Measurements from ENCODE around the gene UGT1A10.
"Not testable (repeated sequence)": the region's sequence is repeated elsewhere in the genome, so short reads cannot be mapped to it uniquely, and the experiment has no call there.

UGT1A10 gene

GRCh38 chr2:233636306-233636705 is at the start of gene UGT1A10:
Gene UGT1A10 (plus strand): TSS chr2:233636448. CDS start chr2:233636523, 75 bp downstream.
- not testable (repeated sequence) for DNase-seq

- DNase-seq: no peak
These were observed 47.8 kb upstream of the UGT1A10 start for GRCh38 chr2:233588400-233588799.

- not testable (repeated sequence) for DNase-seq
These were observed 43.5 kb upstream of the UGT1A10 start for GRCh38 chr2:233592706-233593105.

GRCh38 chr2:233593201-233593600 is 43.0 kb upstream of the UGT1A10 start:
- no peak for DNase-seq

GRCh38 chr2:233597522-233597921 is 38.7 kb upstream of the UGT1A10 start:
- no peak for DNase-seq

- DNase-seq: no peak
These were observed 37.3 kb upstream of the UGT1A10 start for GRCh38 chr2:233598952-233599351.

GRCh38 chr2:233600386-233600785 is 35.9 kb upstream of the UGT1A10 start:
- no peak for DNase-seq

- DNase-seq: no peak
These were observed 34.2 kb upstream of the UGT1A10 start for GRCh38 chr2:233602076-233602475.

GRCh38 chr2:233603520-233603919 is 32.7 kb upstream of the UGT1A10 start:
- no peak for DNase-seq

- DNase-seq: no peak
These were observed 31.4 kb upstream of the UGT1A10 start for GRCh38 chr2:233604826-233605225.

GRCh38 chr2:233605680-233606079 is 30.6 kb upstream of the UGT1A10 start:
- DNase-seq: no peak

- no peak for DNase-seq
These were observed 25.0 kb upstream of the UGT1A10 start for GRCh38 chr2:233611284-233611683.

GRCh38 chr2:233617476-233617875 is 18.8 kb upstream of the UGT1A10 start, which contains the start of gene UGT1A8:
Gene UGT1A8 (plus strand): TSS chr2:233617633. CDS start chr2:233617708, 75 bp downstream.
- not testable (repeated sequence) for DNase-seq

GRCh38 chr2:233620204-233620603 is 16.0 kb upstream of the UGT1A10 start:
- no peak for DNase-seq

- DNase-seq: not testable (repeated sequence)
These were observed 14.4 kb upstream of the UGT1A10 start for GRCh38 chr2:233621863-233622262.

- DNase-seq: no peak
These were observed 8.8 kb upstream of the UGT1A10 start for GRCh38 chr2:233627331-233628025.

GRCh38 chr2:233638836-233639235 is 2.6 kb downstream of the UGT1A10 start:
- no peak for DNase-seq

- no peak for DNase-seq
These were observed 3.6 kb downstream of the UGT1A10 start for GRCh38 chr2:233639860-233640259.

GRCh38 chr2:233643128-233643527 is 6.9 kb downstream of the UGT1A10 start:
- no peak for DNase-seq

- DNase-seq: not testable (repeated sequence)
These were observed 9.8 kb downstream of the UGT1A10 start for GRCh38 chr2:233646033-233646432.

GRCh38 chr2:233650981-233651380 is 14.7 kb downstream of the UGT1A10 start:
- DNase-seq: no peak

GRCh38 chr2:233651430-233651829 is 15.2 kb downstream of the UGT1A10 start:
- DNase-seq: no peak

GRCh38 chr2:233654501-233654900 is 18.3 kb downstream of the UGT1A10 start:
- no peak for DNase-seq

GRCh38 chr2:233655043-233655442 is 18.8 kb downstream of the UGT1A10 start:
- no peak for DNase-seq

GRCh38 chr2:233655943-233656342 is 19.7 kb downstream of the UGT1A10 start:
- not testable (repeated sequence) for DNase-seq
